ENCODE measurements around the gene ERG28. TPM values are rescaled to one million over a fixed set of nuclear protein-coding genes. Genes with fewer than 3 reads are reported as not detected.

ERG28 gene
- total and polyA plus RNA-seq, 2 experiments from 2014 or later = 38.4 to 74.4 TPM

- no peaks in the 10 kb centered on the region for H4K20me1 ChIP-seq (ENCODE audit: insufficient read depth, poor library complexity, severe bottlenecking)
- H3K27me3 ChIP-seq = no peaks in the 10 kb centered on the region
- WGBS (ENCODE audit: low lambda C conversion rate, missing lambda C conversion rate) = 50% methylated on average over 3 of the region's 3 CpGs
- no peak overlapping the region for H2AFZ ChIP-seq
- H3K27ac ChIP-seq = peak overlapping the region; percentile 88
- peaks cover 45% of the 10 kb centered on the region for H3K4me1 ChIP-seq (ENCODE audit: insufficient read depth)
- no peak overlapping the region for H3K4me3 ChIP-seq
- peak overlapping the region; percentile 29 for H3K4me2 ChIP-seq
- no peaks in the 10 kb centered on the region for H3K79me2 ChIP-seq
- H3K36me3 ChIP-seq (replicated peaks; ENCODE audit: insufficient read depth, low read depth) = no peaks in the 10 kb centered on the region
- TF ChIP-seq EZH2phosphoT487 (IDR thresholded peaks at IDR 0.05; ENCODE audit: low read depth, severe bottlenecking, unreplicated experiment) (no peak), EZH2 (IDR thresholded peaks at IDR 0.05; ENCODE audit: borderline replicate concordance) (no peak)
- TF ChIP-seq, protein P1, sequence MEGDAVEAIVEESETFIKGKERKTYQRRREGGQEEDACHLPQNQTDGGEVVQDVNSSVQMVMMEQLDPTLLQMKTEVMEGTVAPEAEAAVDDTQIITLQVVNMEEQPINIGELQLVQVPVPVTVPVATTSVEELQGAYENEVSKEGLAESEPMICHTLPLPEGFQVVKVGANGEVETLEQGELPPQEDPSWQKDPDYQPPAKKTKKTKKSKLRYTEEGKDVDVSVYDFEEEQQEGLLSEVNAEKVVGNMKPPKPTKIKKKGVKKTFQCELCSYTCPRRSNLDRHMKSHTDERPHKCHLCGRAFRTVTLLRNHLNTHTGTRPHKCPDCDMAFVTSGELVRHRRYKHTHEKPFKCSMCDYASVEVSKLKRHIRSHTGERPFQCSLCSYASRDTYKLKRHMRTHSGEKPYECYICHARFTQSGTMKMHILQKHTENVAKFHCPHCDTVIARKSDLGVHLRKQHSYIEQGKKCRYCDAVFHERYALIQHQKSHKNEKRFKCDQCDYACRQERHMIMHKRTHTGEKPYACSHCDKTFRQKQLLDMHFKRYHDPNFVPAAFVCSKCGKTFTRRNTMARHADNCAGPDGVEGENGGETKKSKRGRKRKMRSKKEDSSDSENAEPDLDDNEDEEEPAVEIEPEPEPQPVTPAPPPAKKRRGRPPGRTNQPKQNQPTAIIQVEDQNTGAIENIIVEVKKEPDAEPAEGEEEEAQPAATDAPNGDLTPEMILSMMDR (IDR thresholded peaks at IDR 0.05; ENCODE audit: poor library complexity) = no peak
- H3K9me3 ChIP-seq (ENCODE audit: low read depth) = no peaks in the 10 kb centered on the region
- DNase-seq (ENCODE audit: low spot score) = no peak
- H3K9me2 ChIP-seq (replicated peaks; ENCODE audit: insufficient read depth) = no peaks in the 10 kb centered on the region
Measured at GRCh38 chr14:75647640-75648039, 13.0 kb downstream of the ERG28 start.

GRCh38 chr14:75646762-75647161 lies 13.9 kb downstream of the ERG28 start:
- H4K20me1 ChIP-seq (ENCODE audit: insufficient read depth, poor library complexity, severe bottlenecking) = no peaks in the 10 kb centered on the region
- H3K36me3 ChIP-seq (replicated peaks; ENCODE audit: insufficient read depth, low read depth) = no peaks in the 10 kb centered on the region
- no peak for TF ChIP-seq EZH2phosphoT487 (IDR thresholded peaks at IDR 0.05; ENCODE audit: low read depth, severe bottlenecking, unreplicated experiment)
- TF ChIP-seq, protein P1 (IDR thresholded peaks at IDR 0.05; ENCODE audit: poor library complexity) = no peak
- H3K4me1 ChIP-seq (ENCODE audit: insufficient read depth) = peaks cover 45% of the 10 kb centered on the region
- peak overlapping the region; percentile 88 for H3K27ac ChIP-seq
- no peak overlapping the region for H3K4me3 ChIP-seq
- H3K79me2 ChIP-seq = no peaks in the 10 kb centered on the region
- no peaks in the 10 kb centered on the region for H3K9me3 ChIP-seq (ENCODE audit: low read depth)
- H3K27me3 ChIP-seq = no peaks in the 10 kb centered on the region
- DNase-seq (ENCODE audit: low spot score) = no peak
- 81% methylated on average over 6 of the region's 6 CpGs for WGBS (ENCODE audit: low lambda C conversion rate, missing lambda C conversion rate)
- H2AFZ ChIP-seq = no peak overlapping the region
- H3K9me2 ChIP-seq (replicated peaks; ENCODE audit: insufficient read depth) = no peaks in the 10 kb centered on the region
- H3K4me2 ChIP-seq = no peak overlapping the region

GRCh38 chr14:75645056-75645455 lies 15.6 kb downstream of the ERG28 start:
- no peak for TF ChIP-seq EZH2 (IDR thresholded peaks at IDR 0.05; ENCODE audit: borderline replicate concordance)
- no peak for TF ChIP-seq EZH2phosphoT487 (IDR thresholded peaks at IDR 0.05; ENCODE audit: low read depth, severe bottlenecking, unreplicated experiment)
- TF ChIP-seq, protein P1 (IDR thresholded peaks at IDR 0.05; ENCODE audit: poor library complexity) = no peak
- no peak overlapping the region for H3K4me2 ChIP-seq
- H3K36me3 ChIP-seq (replicated peaks; ENCODE audit: insufficient read depth, low read depth) = no peaks in the 10 kb centered on the region
- no peak overlapping the region for H3K4me3 ChIP-seq
- H3K9me2 ChIP-seq (replicated peaks; ENCODE audit: insufficient read depth) = no peaks in the 10 kb centered on the region
- no peaks in the 10 kb centered on the region for H3K79me2 ChIP-seq
- H4K20me1 ChIP-seq (ENCODE audit: insufficient read depth, poor library complexity, severe bottlenecking) = no peaks in the 10 kb centered on the region
- DNase-seq (ENCODE audit: low spot score) = no peak
- H2AFZ ChIP-seq = no peak overlapping the region
- H3K27me3 ChIP-seq = no peaks in the 10 kb centered on the region
- H3K9me3 ChIP-seq (ENCODE audit: low read depth) = no peaks in the 10 kb centered on the region
- H3K4me1 ChIP-seq (ENCODE audit: insufficient read depth) = peaks cover 34% of the 10 kb centered on the region
- no peak overlapping the region for H3K27ac ChIP-seq

DNA sequence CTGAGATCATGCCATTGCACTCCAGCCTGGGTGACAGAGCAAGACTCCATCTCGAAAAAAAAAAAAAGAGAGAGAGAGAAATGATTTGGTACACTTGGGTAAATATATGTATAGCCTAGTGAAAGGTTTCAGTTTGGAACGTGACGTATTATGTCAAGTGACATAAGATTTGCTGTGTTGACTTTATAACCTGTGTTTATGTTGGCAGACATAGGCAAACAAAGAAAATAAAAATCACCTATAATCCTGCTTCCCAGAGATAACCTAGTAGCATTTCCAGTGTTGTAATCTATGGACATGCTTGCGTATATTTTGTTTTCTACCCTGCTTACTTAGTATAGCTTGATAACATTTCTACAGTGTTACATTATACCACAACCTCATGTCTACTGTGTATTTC lies 16.7 kb downstream of the ERG28 start:
- H3K4me2 ChIP-seq = no peak overlapping the region
- H2AFZ ChIP-seq = no peak overlapping the region
- no peaks in the 10 kb centered on the region for H3K27me3 ChIP-seq
- no peak for DNase-seq (ENCODE audit: low spot score)
- no peak overlapping the region for H3K27ac ChIP-seq
- no peaks in the 10 kb centered on the region for H3K79me2 ChIP-seq
- H4K20me1 ChIP-seq (ENCODE audit: insufficient read depth, poor library complexity, severe bottlenecking) = no peaks in the 10 kb centered on the region
- no peak for TF ChIP-seq EZH2 (IDR thresholded peaks at IDR 0.05; ENCODE audit: borderline replicate concordance)
- TF ChIP-seq, protein P1 (IDR thresholded peaks at IDR 0.05; ENCODE audit: poor library complexity) = no peak
- TF ChIP-seq EZH2phosphoT487 (IDR thresholded peaks at IDR 0.05; ENCODE audit: low read depth, severe bottlenecking, unreplicated experiment) = no peak
- no peaks in the 10 kb centered on the region for H3K9me3 ChIP-seq (ENCODE audit: low read depth)
- H3K9me2 ChIP-seq (replicated peaks; ENCODE audit: insufficient read depth) = no peaks in the 10 kb centered on the region
- WGBS (ENCODE audit: low lambda C conversion rate, missing lambda C conversion rate) = 57% methylated on average over 4 of the region's 4 CpGs
- peaks cover 26% of the 10 kb centered on the region for H3K4me1 ChIP-seq (ENCODE audit: insufficient read depth)
- no peak overlapping the region for H3K4me3 ChIP-seq
- no peaks in the 10 kb centered on the region for H3K36me3 ChIP-seq (replicated peaks; ENCODE audit: insufficient read depth, low read depth)

Data from hepatocyte (in vitro differentiated cells).